ENCODE measurements around the gene PDLIM7. TPM values are rescaled to one million over a fixed set of nuclear protein-coding genes. Genes with fewer than 3 reads are reported as not detected.
A peak's percentile ranks its signal among the peaks of the same experiment; 100 is the strongest.
"Not testable (repeated sequence)": the region's sequence is repeated elsewhere in the genome, so short reads cannot be mapped to it uniquely, and the experiment has no call there.

PDLIM7 gene
- total RNA-seq, 2 donors from 2014 or later: 15.5 to 39.1 TPM

DNA sequence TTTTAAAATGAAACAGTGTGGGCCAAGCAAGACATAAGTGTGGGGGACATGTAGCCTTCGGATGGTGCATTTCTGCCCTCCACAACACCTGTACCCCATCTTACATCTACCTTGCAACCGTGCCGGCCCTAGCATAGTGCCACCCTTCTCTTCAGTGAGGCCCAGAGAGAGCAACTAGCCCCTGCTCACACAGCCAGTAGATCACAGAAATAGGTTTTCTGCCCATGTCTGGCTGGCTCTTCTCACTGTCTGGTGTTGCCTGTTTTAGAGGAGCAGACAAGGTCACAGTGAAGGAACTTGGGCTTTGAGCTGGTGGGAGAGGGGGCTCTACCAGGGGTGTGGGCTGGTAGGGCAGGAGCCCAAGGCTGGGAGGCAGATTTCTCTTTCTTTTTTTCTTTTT is 11.1 kb downstream of the PDLIM7 start:
- ATAC-seq: no peak
- Mint-ChIP-seq H3K27ac (no peak overlapping the region), H3K27me3 (no peaks in the 10 kb centered on the region), H3K4me1 (ENCODE audit: low read depth in 2 of 2) (no peaks in the 10 kb centered on the region), H3K4me3 (no peak overlapping the region), H3K36me3 (no peaks in the 10 kb centered on the region), H3K9me3 (no peaks in the 10 kb centered on the region)
- no peak for DNase-seq (ENCODE audit: low spot score)

DNA sequence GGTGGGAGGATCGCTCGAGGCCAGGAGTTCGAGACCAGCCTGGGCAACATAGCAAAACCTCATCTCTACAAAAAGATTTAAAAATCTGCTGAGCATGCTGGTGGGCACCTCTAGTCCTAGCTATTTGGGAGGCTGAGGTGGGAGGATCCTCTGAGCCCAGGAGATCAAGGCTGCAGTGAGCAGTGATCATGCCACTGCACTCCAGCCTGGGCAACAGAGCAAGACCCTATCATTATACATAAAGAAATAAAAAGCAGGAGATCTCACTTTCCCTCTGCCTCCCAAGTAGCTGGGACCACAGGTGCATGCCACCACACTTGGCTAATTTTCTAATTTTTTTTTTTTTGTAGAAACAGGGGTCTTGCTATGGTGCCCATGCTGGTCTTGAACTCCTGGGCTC is 11.7 kb downstream of the PDLIM7 start:
- H3K4me3 Mint-ChIP-seq; DNase-seq (ENCODE audit: low spot score); H3K27ac Mint-ChIP-seq; H3K9me3 Mint-ChIP-seq; H3K4me1 Mint-ChIP-seq (ENCODE audit: low read depth in 2 of 2); H3K36me3 Mint-ChIP-seq; H3K27me3 Mint-ChIP-seq; ATAC-seq: not testable (repeated sequence)

DNA sequence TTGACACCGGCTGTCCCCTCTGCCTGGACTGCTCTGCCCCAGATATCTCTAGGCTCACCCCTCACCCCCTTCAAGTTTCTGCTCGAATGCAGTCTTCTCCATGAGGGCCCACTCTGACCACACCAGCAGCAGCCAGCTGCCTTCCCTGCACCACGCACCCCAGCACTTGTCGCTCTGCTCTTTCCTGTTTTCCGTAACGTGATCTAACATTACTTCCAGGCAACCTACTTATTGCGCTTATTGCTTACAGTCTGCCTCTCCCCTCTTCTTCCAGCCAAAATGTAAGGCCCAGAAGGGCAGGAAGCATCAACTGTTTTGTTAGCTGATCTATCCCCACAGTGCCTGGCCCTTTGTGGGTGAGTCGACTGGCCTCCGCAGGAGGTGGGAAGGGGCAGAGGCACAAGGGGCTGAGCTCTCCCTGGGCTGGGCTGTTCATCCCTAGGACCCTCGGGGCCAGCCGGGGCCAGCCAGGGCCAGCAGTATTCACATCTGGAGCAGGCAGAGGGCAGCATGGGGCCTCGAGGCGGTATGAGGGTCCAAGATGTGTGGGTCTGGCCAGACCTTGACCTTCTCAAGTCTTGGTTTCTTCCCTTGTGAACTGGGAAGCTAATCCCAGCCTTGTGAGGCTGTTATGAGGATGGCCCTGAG is 12.4 kb downstream of the PDLIM7 start:
- no peak overlapping the region for H3K4me3 Mint-ChIP-seq
- no peaks in the 10 kb centered on the region for H3K36me3 Mint-ChIP-seq
- H3K4me1 Mint-ChIP-seq (ENCODE audit: low read depth in 2 of 2): peaks cover 1 to 2% of the 10 kb centered on the region in 2 donors
- ATAC-seq (no peak), DNase-seq (ENCODE audit: low spot score) (no peak)
- H3K27ac Mint-ChIP-seq: no peak overlapping the region
- H3K27me3 Mint-ChIP-seq: no peaks in the 10 kb centered on the region
- H3K9me3 Mint-ChIP-seq: no peaks in the 10 kb centered on the region

DNA sequence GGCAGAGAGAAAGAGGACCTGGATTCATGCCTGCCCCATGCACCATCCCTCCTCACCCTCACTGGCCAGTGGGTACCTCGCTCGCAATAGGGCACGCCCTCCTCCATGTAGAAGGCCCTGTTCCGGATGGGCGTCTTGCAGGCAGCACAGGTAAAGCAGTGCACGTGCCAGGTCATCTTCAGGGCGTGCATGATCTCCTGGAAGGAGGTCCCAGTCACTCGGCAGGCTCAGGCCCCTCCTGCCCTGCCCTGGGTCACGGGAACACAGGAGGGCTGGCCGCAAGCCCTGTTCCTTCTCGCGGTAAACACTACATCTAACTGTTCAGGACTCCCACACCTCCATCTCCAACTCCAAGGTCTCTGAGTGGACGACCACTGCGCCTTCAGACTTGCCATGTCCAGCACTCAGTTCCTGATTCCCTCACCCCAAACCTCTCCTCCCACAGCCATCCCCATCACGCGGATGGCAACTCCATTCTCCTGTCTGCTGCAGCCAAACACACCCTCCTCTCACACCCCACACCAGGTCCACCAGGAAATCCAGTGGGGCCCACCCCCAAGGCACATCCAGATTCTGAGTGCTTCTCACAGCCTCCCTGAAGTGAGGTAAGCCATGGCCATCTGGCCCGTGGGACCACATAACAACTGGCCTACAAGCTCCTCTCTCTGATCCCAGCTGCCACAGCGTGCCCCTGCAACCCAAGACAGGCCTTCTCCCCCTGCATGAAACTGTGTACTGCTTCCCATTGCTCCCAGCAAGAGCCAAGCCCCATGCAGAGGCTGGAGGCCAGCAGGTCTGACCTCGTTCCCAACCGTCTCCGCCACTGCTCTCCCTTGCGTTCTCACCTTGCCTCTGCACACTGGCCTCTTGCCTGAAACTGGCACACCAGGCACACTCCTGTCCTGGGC is 13.2 kb downstream of the PDLIM7 start:
- no peak overlapping the region for H3K4me3 Mint-ChIP-seq
- no peak overlapping the region for H3K27ac Mint-ChIP-seq
- H3K27me3 Mint-ChIP-seq: no peaks in the 10 kb centered on the region
- H3K36me3 Mint-ChIP-seq: no peaks in the 10 kb centered on the region
- H3K4me1 Mint-ChIP-seq (ENCODE audit: low read depth in 2 of 2): peaks cover 9 to 10% of the 10 kb centered on the region in 2 donors
- ATAC-seq (peak in 1 of 2 donors; percentile 11), DNase-seq (ENCODE audit: low spot score) (no peak)
- no peaks in the 10 kb centered on the region for H3K9me3 Mint-ChIP-seq

DNA sequence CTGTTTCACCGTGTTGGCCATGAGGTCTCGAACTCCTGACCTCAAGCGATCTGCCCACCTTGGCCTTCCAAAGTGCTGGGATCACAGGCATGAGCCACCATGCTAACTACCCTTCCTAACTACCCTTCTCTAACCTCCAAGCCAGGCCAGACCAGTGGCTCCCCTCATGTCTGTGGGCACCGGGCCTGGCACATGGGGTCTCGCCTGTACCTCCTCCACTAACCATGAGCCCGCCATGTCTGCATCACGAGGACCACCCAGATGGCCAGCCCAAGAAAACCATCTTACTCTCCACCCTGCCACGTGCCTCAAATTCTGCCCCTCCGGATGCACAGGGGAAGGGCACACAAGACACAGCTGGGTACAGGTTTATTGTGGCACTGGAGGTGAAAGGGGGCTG is 14.4 kb downstream of the PDLIM7 start:
- Mint-ChIP-seq H3K4me1 (ENCODE audit: low read depth in 2 of 2) (peaks cover 17 to 18% of the 10 kb centered on the region in 2 donors), H3K27ac (no peak overlapping the region), H3K4me3 (no peak overlapping the region), H3K36me3 (no peaks in the 10 kb centered on the region), H3K9me3 (no peaks in the 10 kb centered on the region), H3K27me3 (no peaks in the 10 kb centered on the region)
- ATAC-seq (no peak), DNase-seq (ENCODE audit: low spot score) (no peak)

DNA sequence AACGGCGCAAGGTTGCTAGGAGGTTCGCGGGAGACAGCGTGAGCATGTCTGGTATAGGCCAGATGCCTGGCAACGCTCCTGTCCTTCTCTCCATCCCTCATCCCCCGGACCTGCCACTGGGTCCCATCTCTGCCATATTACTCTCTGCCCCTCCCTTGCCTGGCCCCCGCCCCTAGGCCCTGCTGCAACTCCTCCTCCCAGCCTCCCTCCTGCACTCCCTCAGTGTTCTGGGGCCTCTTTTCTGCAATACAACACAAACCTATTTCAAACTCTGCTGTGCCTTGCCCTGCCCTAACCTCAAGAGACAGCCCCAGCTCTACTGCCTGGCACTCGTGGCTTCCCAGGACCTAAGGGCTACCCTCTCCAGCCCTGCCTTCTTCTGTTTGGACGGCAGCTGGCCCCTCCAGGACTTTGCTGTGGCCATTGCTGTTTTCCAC is 15.0 kb downstream of the PDLIM7 start:
- Mint-ChIP-seq H3K36me3 (no peaks in the 10 kb centered on the region), H3K27ac (no peak overlapping the region), H3K27me3 (no peaks in the 10 kb centered on the region), H3K4me1 (ENCODE audit: low read depth in 2 of 2) (peaks cover 17 to 18% of the 10 kb centered on the region in 2 donors), H3K9me3 (no peaks in the 10 kb centered on the region), H3K4me3 (no peak overlapping the region)
- DNase-seq (ENCODE audit: low spot score) (no peak), ATAC-seq (no peak)

DNA sequence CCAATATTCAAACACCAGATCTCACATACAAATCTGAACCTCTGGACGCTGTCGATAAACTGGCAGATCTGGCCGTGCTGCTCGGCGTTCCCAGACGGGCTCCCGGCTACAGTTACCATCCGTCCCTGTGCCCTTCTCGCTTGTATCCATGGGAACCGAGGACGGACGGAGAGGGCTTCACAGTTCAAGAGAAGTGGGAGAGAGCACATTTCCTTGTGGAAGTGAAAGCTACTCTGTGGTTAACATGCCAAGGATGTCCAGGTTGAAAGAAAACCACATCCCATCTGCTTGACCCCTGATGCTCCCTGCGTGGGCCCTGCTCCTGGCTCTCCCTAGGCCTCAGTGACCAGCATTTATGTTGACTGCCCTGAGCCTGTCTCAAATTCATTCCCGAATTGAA is 17.6 kb downstream of the PDLIM7 start:
- H3K4me3 Mint-ChIP-seq: peak overlapping the region; percentile 65
- H3K36me3 Mint-ChIP-seq: no peaks in the 10 kb centered on the region
- peaks cover 24 to 31% of the 10 kb centered on the region in 2 donors for H3K4me1 Mint-ChIP-seq (ENCODE audit: low read depth in 2 of 2)
- H3K27me3 Mint-ChIP-seq: peaks cover 0 to 3% of the 10 kb centered on the region in 2 donors
- peak overlapping the region; percentile 89 to 97 for H3K27ac Mint-ChIP-seq
- no peaks in the 10 kb centered on the region for H3K9me3 Mint-ChIP-seq
- no peak for DNase-seq (ENCODE audit: low spot score)
- ATAC-seq: no peak

DNA sequence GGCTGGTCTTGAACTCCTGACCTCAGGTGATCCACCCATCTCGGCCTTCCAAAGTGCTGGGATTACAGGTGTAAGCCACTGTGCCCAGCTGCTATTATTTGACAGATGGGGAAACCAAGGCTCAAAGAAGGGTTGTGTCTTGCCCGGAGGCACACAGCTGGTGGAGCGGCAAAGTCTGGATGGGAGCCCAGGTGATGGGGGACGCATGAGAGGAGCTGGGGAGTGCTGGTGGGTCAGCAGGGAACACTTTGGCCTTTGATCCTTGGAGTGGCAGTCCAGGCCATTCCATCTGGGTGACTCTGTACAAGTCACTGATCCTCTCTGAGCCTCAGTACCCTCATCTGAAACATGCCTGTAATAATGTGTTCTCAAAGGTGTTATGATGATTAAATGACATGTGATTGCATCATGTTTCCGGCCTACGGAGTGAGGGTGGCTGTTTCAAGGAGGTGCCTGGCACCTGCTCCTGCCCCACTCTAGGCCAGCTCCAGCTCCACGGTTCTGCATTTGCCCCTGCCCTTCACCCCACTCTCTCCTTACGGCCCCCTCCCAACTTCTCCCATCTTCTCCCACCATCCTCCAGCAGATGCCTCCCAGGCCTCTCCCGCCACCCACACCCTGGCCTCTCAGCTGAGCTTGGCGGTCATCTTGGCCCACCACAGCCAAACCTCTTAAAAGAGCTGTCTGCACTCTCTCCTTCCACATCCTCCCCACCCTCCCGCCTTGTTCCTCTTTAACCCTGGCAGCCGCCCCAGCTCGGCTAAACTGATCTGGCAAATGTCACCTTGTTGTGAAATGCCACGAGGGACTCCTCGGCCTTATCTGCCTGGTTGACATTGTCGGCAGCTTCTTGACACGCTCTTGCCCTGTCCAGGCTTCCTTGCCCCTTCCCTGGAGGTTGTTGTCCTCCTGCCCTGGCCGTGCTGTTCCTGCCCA is 18.4 kb downstream of the PDLIM7 start:
- Mint-ChIP-seq H3K27me3 (peaks cover 6% of the 10 kb centered on the region in 2 donors), H3K36me3 (no peaks in the 10 kb centered on the region), H3K4me1 (ENCODE audit: low read depth in 2 of 2) (peaks cover 31 to 39% of the 10 kb centered on the region in 2 donors), H3K4me3 (peak overlapping the region; percentile 65), H3K9me3 (no peaks in the 10 kb centered on the region), H3K27ac (peak overlapping the region; percentile 89 to 97)
- peak; percentile 82 to 87 for ATAC-seq
- DNase-seq (ENCODE audit: low spot score): peak; percentile 75

DNA sequence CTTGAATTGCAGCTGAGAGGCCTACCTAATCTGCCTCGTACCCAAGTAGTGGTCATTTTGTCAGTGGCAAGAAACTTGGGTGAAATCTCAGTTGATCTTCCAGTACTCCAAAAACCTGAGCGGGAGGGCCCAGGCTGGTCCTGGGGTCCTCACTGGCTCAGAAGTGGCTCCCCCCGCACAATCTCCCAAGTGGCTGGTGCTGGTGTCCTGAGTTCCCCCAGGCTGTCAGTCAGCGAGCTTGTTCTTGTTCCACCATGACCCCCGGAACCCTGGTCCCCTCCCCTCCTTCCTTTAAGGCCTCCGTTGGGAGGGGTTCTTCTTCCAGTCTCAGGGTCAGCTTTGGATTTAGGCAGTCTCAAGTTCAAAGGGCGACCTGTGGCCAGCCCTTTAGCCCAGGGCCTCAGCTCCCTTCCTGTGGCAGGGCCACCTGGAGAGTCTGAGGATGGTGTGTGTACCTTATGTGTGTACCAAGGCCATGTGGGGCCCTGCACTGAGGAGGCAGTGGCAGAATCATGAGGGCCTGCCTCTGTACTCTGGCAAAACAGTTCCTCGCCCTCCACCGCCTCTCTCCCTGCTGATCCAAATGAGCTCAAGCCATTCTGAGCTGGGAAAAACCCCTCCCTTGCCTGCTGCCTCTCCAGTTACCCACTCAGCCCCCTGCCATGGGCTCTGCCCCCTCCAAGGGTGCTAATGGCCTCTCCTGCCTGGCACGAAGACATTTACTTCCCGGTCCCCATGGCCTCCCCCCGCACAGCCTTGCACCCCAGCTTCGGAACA is 19.5 kb downstream of the PDLIM7 start:
- Mint-ChIP-seq H3K27me3 (peaks cover 7 to 8% of the 10 kb centered on the region in 2 donors), H3K36me3 (no peaks in the 10 kb centered on the region), H3K4me3 (no peak overlapping the region), H3K4me1 (ENCODE audit: low read depth in 2 of 2) (peaks cover 34 to 42% of the 10 kb centered on the region in 2 donors), H3K27ac (peak overlapping the region; percentile 89 to 97), H3K9me3 (no peaks in the 10 kb centered on the region)
- DNase-seq (ENCODE audit: low spot score) (no peak), ATAC-seq (no peak)

DNA sequence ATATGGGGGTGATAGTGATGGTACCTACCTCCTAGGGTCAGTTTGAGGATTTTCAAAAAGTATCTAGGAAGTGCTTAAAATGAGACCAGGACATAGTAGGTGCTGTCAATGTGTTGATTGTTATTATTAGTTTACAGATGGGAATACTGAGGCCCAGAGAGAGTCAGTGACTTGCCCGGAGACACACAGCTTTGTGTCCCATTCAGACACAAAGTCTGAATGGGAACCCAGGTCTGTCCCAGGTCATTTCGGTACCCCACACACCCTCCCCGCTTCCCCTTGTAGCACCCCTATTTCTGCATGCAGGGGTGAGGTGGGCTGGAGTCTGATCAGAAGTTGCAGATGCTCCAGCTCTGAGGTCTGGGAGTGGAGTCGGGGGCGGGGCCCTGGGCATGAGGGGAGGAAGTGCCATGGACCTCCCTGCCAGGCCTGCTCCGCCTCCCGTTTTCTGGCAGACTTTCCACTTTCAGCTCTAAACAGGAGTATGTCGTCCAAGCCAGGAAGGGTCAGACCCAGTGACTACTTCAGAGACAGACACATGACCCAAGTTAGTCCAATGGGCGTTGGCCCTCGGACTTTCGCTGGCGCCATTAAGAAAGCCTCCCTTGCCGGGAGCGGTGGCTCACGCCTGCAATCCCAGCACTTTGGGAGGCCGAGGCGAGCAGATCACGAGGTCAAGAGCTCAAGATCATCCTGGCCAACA is 20.7 kb downstream of the PDLIM7 start:
- peaks cover 7 to 8% of the 10 kb centered on the region in 2 donors for H3K27me3 Mint-ChIP-seq
- H3K27ac Mint-ChIP-seq: peak overlapping the region; percentile 22 to 24
- peaks cover 36 to 42% of the 10 kb centered on the region in 2 donors for H3K4me1 Mint-ChIP-seq (ENCODE audit: low read depth in 2 of 2)
- H3K36me3 Mint-ChIP-seq: no peaks in the 10 kb centered on the region
- ATAC-seq (no peak), DNase-seq (ENCODE audit: low spot score) (no peak)
- no peak overlapping the region for H3K4me3 Mint-ChIP-seq
- H3K9me3 Mint-ChIP-seq: no peaks in the 10 kb centered on the region

DNA sequence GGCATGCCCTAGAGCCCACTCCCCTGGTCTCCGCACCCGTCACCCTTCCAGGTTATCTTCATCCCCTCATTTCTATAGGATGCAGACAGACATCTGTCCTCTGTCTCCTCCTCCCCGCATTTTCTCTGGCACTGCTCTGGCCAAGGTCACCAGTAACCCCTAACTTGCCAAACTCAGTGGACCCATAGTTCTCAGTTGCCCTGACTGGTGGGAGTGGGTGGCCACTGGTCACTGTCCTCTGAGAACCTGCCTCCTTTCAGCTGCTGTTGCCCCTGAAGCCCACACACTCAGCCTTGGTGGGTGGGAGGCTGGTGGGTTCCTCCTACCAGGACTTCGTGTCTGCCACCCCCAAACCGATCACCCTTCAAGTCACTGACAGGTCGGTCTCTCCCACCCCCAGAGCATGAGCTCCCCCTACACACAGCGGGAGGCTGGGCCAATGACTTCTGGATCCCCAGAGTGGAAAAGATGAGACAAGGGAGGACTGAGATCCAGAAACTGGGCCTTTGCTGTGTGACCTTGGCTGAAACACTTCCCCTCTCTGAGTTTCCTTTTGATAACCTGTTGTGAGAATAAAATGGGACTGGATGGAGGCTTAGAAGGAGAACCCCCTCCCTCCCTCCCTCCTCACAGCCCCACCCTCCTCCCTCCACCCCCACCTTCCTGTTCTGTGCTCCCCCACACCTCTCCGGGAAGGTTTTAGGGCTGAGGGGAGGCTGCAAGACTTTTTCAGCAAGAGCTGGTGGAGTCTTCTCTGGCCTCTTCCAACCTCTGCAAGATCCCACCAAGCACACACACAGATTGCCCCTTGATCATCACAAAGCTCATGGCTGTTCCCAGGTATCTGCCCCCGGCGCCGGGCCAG is 21.6 kb downstream of the PDLIM7 start:
- no peak for ATAC-seq
- no peak for DNase-seq (ENCODE audit: low spot score)
- H3K27me3 Mint-ChIP-seq: peaks cover 7 to 8% of the 10 kb centered on the region in 2 donors
- H3K4me3 Mint-ChIP-seq: peak overlapping the region; percentile 1
- H3K4me1 Mint-ChIP-seq (ENCODE audit: low read depth in 2 of 2): peaks cover 41 to 42% of the 10 kb centered on the region in 2 donors
- H3K36me3 Mint-ChIP-seq: no peaks in the 10 kb centered on the region
- peak overlapping the region; percentile 22 to 24 for H3K27ac Mint-ChIP-seq
- no peaks in the 10 kb centered on the region for H3K9me3 Mint-ChIP-seq

All from natural killer cell treated with Interleukin-12 subunit alpha and Interleukin-12 subunit beta and Interleukin-15 and Interleukin-18, amount 100 ng/mL, for 72 hours (primary cell).